Vagina (tissue), 2 donors: ENCODE measurements around the gene SYTL3.

Source experiments
- POLR2AphosphoS5 ChIP-seq, 2 donors: sonication (generic); formaldehyde crosslinking; IDR thresholded peaks; one replicate each; pipeline ENCODE4 v1.9.0; 2017; ENCODE audit warnings: antibody characterized with exemption in 2 of 2, mild to moderate bottlenecking in 2 of 2, low read depth in 1 of 2; ENCODE audit not compliant: insufficient read depth in 1 of 2
- TF ChIP-seq, protein P1 (sequence below), 3 experiments: fragments of 450-650 bp in 2 of 3; fragments of 200-600 bp in 1 of 3; sonication (generic) in 1 of 3; IDR thresholded peaks; one replicate each; pipeline ENCODE4 v1.5.1; 2017 to 2019; ENCODE audit warnings: antibody characterized with exemption in 3 of 3, mild to moderate bottlenecking in 2 of 3, moderate library complexity in 2 of 3

GRCh38 chr6:158803733-158804143 is 153.9 kb downstream of the SYTL3 start:
- TF ChIP-seq POLR2AphosphoS5 (IDR thresholded peaks at IDR 0.05; ENCODE audit: insufficient read depth in 1 of 2, low read depth in 1 of 2): no peak
- TF ChIP-seq, protein P1, sequence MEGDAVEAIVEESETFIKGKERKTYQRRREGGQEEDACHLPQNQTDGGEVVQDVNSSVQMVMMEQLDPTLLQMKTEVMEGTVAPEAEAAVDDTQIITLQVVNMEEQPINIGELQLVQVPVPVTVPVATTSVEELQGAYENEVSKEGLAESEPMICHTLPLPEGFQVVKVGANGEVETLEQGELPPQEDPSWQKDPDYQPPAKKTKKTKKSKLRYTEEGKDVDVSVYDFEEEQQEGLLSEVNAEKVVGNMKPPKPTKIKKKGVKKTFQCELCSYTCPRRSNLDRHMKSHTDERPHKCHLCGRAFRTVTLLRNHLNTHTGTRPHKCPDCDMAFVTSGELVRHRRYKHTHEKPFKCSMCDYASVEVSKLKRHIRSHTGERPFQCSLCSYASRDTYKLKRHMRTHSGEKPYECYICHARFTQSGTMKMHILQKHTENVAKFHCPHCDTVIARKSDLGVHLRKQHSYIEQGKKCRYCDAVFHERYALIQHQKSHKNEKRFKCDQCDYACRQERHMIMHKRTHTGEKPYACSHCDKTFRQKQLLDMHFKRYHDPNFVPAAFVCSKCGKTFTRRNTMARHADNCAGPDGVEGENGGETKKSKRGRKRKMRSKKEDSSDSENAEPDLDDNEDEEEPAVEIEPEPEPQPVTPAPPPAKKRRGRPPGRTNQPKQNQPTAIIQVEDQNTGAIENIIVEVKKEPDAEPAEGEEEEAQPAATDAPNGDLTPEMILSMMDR (IDR thresholded peaks at IDR 0.05): no peak
